Stimulated activated CD4-positive, alpha-beta T cell treated with anti-CD3 and anti-CD28 coated beads, Interleukin-12 subunit alpha, Interleukin-12 subunit beta, amount 100 ng/mL, for 4 hours (primary cell): ENCODE measurements around the gene SULF2.

Experiments used
- DNase-seq: peaks from one replicate; pipeline ENCODE4 v3.0.0-alpha.2; 2020

Gene SULF2

GRCh38 chr20:47760686-47761481 is 24.4 kb downstream of the SULF2 start:
- no peak for DNase-seq

- DNase-seq, result no peak
Measured at GRCh38 chr20:47758517-47759450, 26.5 kb downstream of the SULF2 start.

- no peak for DNase-seq
Measured at GRCh38 chr20:47757145-47758035, 27.9 kb downstream of the SULF2 start.

GRCh38 chr20:47754946-47755652 is 30.2 kb downstream of the SULF2 start:
- DNase-seq, result no peak

- DNase-seq, result no peak
Measured at GRCh38 chr20:47754388-47754715, 30.9 kb downstream of the SULF2 start.

- DNase-seq, result no peak
Measured at GRCh38 chr20:47753576-47754387, 31.5 kb downstream of the SULF2 start.

- DNase-seq, result no peak
Measured at GRCh38 chr20:47751449-47751848, 33.8 kb downstream of the SULF2 start.

- no peak for DNase-seq
Measured at GRCh38 chr20:47749339-47749738, 35.9 kb downstream of the SULF2 start.

GRCh38 chr20:47748823-47749222 is 36.5 kb downstream of the SULF2 start:
- no peak for DNase-seq

- DNase-seq, result no peak
Measured at GRCh38 chr20:47748069-47748468, 37.2 kb downstream of the SULF2 start.

- DNase-seq, result no peak
Measured at GRCh38 chr20:47747669-47748031, 37.6 kb downstream of the SULF2 start.

GRCh38 chr20:47744803-47745202 is 40.5 kb downstream of the SULF2 start:
- no peak for DNase-seq

- no peak for DNase-seq
Measured at GRCh38 chr20:47743671-47744070, 41.6 kb downstream of the SULF2 start.

GRCh38 chr20:47741669-47742608 is 43.3 kb downstream of the SULF2 start:
- DNase-seq, result no peak

- no peak for DNase-seq
Measured at GRCh38 chr20:47740862-47741184, 44.5 kb downstream of the SULF2 start.

GRCh38 chr20:47740121-47740861 is 45.0 kb downstream of the SULF2 start:
- DNase-seq, result no peak

GRCh38 chr20:47737923-47738322 is 47.4 kb downstream of the SULF2 start:
- no peak for DNase-seq

- no peak for DNase-seq
Measured at GRCh38 chr20:47736570-47737152, 48.6 kb downstream of the SULF2 start.
